KBM-7 (cell line): ENCODE data around the gene ATP6V0B.

Experiments used
- DNase-seq: peaks from one replicate; pipeline ENCODE4 v3.0.0-alpha.2; 2015
- in situ Hi-C: fragments of 300-500 bp; cut with MboI; formaldehyde crosslinking; loops from 2 replicates; pipeline ENCODE4 v1.14.3; 2020; ENCODE audit warnings: low sequenced_read_pairs, low pct_unique_long_range_greater_than_20kb, mixed read lengths

The ATP6V0B gene

GRCh38 chr1:44016890-44017400 is 42.2 kb downstream of the ATP6V0B start:
- in situ Hi-C loops: no loop called here
- DNase-seq: no peak

- in situ Hi-C loops: no loop called here
- no peak for DNase-seq
These were observed 44.7 kb downstream of the ATP6V0B start for GRCh38 chr1:44019466-44019948.

GRCh38 chr1:44020464-44020863 is 45.7 kb downstream of the ATP6V0B start:
- in situ Hi-C loops: no loop called here
- DNase-seq: no peak

- no peak for DNase-seq
- in situ Hi-C loops: no loop called here
These were observed 46.4 kb downstream of the ATP6V0B start for GRCh38 chr1:44021156-44021555.

GRCh38 chr1:44021581-44022321 is 47.0 kb downstream of the ATP6V0B start:
- in situ Hi-C loops: no loop called here
- no peak for DNase-seq

- DNase-seq: no peak
- in situ Hi-C loops: no loop called here
These were observed 49.5 kb downstream of the ATP6V0B start for GRCh38 chr1:44024031-44024902.

GRCh38 chr1:44024903-44025525 is 50.3 kb downstream of the ATP6V0B start:
- DNase-seq: no peak
- in situ Hi-C loops: no loop called here

- in situ Hi-C loops: no loop called here
- no peak for DNase-seq
These were observed 51.1 kb downstream of the ATP6V0B start for GRCh38 chr1:44025816-44026215.

- in situ Hi-C loops: no loop called here
- DNase-seq: no peak
These were observed 52.6 kb downstream of the ATP6V0B start for GRCh38 chr1:44027320-44027719.
